ENCODE results near the gene LRRC75A. TPM values are rescaled to one million over a fixed set of nuclear protein-coding genes. Genes with fewer than 3 reads are reported as not detected.

Gene LRRC75A
- total and polyA plus RNA-seq, 2 donors (not counting 3 experiments of a cell fraction or from before 2014, with no cell fraction given) = 3.7 to 6.1 TPM

DNA sequence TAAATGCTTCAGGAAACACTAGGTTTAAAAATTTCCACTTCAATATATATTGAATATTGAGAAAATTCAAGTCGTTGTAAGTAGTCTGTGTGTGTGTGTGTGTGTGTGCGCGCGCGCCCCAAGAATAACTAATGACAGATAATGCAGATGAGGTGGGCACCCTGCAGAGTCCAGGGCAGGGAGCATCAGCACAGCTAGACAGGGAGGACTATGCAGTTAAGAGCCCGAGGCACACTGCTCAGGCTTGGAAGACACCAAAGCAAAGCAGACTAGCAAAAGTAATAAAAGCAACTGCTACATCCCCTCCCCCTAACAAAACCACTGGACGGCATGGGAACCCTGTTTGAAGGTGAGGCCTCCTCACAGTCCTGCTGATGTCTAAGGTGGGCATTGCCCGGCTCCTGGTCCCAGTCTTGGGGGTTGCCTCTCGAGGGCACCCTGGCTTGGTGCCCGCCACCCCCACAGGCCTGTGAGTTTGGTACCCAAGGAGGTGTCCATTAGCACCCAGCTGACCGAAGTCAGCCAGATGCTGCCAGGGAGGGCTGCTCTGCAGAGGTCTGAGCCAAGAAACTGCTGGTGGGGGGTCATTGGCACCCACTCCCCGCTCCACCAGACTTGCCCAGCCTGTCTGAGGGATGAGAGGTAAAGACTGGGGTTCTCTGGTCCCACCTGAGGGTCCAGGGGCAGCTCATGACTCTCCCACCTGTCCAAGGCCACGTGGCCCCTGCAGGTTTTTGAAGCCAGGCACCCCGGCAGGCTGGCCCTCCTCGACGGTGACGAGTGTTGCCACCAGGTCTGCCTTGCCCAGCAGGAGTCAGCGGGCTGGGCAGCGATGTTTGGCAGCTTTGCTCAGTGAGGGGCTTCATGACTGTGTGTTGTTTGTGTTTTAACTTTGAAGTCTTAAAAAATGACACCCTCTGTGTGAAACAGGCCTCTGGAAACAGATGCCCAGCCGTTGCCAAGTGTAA is 18.7 kb downstream of the LRRC75A start:
- CTCF ChIA-PET = interaction anchor here (1.3 to 6.2 kb wide), 3 partner anchors 9 to 20 kb away, joined by 5 to 43 read pairs (median 9); no protein-coding TSS in a partner anchor
- Histone ChIP-seq H3K27me3 (ENCODE audit: control insufficient read depth in 2 of 2, insufficient read depth in 2 of 2, low read length in 2 of 2) (no peaks in the 10 kb centered on the region), H3K9ac (replicated peaks; ENCODE audit: extremely low read depth, insufficient read depth, low read length) (no peak overlapping the region), H4K20me1 (replicated peaks; ENCODE audit: control insufficient read depth, extremely low read depth, insufficient read depth, low read length) (no peaks in the 10 kb centered on the region), H3K9me1 (replicated peaks; ENCODE audit: control insufficient read depth, extremely low read depth, insufficient read depth, low read length) (no peaks in the 10 kb centered on the region), H3K4me2 (ENCODE audit: insufficient read depth, low read length) (no peak overlapping the region), H2AFZ (ENCODE audit: low read depth, low read length) (no peak overlapping the region), H3K4me1 (ENCODE audit: control insufficient read depth, extremely low read depth, insufficient read depth, low read length) (peaks cover 28% of the 10 kb centered on the region), H3K4me3 (replicated peaks in 1 of 3; ENCODE audit: insufficient read depth in 1 of 3, low read depth in 1 of 3, low read length in 3 of 3) (no peak overlapping the region), H3K36me3 (ENCODE audit: control insufficient read depth in 2 of 2, extremely low read depth in 1 of 2, insufficient read depth in 2 of 2, low read length in 2 of 2) (no peaks in the 10 kb centered on the region), H3K9me3 (replicated peaks; ENCODE audit: control insufficient read depth, insufficient read depth, low read length) (no peaks in the 10 kb centered on the region), H3K79me2 (ENCODE audit: control insufficient read depth, insufficient read depth, low read length) (no peaks in the 10 kb centered on the region), H3K27ac (ENCODE audit: insufficient read depth, low read depth, low read length) (no peak overlapping the region)
- DNase-seq (ENCODE audit: low read depth, low spot score) = no peak
- dilution Hi-C loops (cut with MboI; ENCODE audit: extremely low pct_ligation_motif_present, low sequenced_read_pairs) (no loop called here), intact Hi-C loops (cut with micrococcal nuclease) (no loop called here)
- no TSS peak for BruUV-seq (replicated peaks)
- TF ChIP-seq GATA2 (IDR thresholded peaks at IDR 0.05; ENCODE audit: insufficient read depth, insufficient read length, low read depth, low read length) (no peak), EZH2 (IDR thresholded peaks at IDR 0.05; ENCODE audit: borderline replicate concordance, low read depth, low read length, severe bottlenecking) (no peak), POLR2AphosphoS5 (IDR thresholded peaks at IDR 0.05; ENCODE audit: insufficient read depth, low read depth, low read length) (no peak), JUN (IDR thresholded peaks at IDR 0.05; ENCODE audit: borderline replicate concordance, insufficient read depth, insufficient read length, low read depth) (no peak), POLR2A (IDR thresholded peaks at IDR 0.05; ENCODE audit: low read depth, low read length) (no peak), FOS (IDR thresholded peaks at IDR 0.05; ENCODE audit: borderline replicate concordance, insufficient read depth, low read length) (no peak), MYC (IDR thresholded peaks at IDR 0.05; ENCODE audit: low read depth, low read length) (no peak)
- TF ChIP-seq, protein P1, sequence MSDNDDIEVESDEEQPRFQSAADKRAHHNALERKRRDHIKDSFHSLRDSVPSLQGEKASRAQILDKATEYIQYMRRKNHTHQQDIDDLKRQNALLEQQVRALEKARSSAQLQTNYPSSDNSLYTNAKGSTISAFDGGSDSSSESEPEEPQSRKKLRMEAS (IDR thresholded peaks at IDR 0.05; ENCODE audit: insufficient read depth, insufficient read length) = no peak
- TF ChIP-seq, protein P2, sequence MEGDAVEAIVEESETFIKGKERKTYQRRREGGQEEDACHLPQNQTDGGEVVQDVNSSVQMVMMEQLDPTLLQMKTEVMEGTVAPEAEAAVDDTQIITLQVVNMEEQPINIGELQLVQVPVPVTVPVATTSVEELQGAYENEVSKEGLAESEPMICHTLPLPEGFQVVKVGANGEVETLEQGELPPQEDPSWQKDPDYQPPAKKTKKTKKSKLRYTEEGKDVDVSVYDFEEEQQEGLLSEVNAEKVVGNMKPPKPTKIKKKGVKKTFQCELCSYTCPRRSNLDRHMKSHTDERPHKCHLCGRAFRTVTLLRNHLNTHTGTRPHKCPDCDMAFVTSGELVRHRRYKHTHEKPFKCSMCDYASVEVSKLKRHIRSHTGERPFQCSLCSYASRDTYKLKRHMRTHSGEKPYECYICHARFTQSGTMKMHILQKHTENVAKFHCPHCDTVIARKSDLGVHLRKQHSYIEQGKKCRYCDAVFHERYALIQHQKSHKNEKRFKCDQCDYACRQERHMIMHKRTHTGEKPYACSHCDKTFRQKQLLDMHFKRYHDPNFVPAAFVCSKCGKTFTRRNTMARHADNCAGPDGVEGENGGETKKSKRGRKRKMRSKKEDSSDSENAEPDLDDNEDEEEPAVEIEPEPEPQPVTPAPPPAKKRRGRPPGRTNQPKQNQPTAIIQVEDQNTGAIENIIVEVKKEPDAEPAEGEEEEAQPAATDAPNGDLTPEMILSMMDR (IDR thresholded peaks at IDR 0.05; ENCODE audit: extremely low read depth in 1 of 2, insufficient read depth in 1 of 2, low read depth in 1 of 2, low read length in 2 of 2) = no peak
- POLR2A ChIA-PET = no interaction called here
- FAIRE-seq = no peak

All from endothelial cell of umbilical vein (primary cell).